ENCODE results near the gene EBP.
"Not testable (repeated sequence)": the region's sequence is repeated elsewhere in the genome, so short reads cannot be mapped to it uniquely, and the experiment has no call there.

Gene EBP

GRCh38 chrX:48520976-48521352, 644 bp upstream of the EBP start:
- DNase-seq (ENCODE audit: insufficient read length, low spot score) = no peak

GRCh38 chrX:48522291-48522690, 683 bp downstream of the EBP start:
- DNase-seq (ENCODE audit: insufficient read length, low spot score) = no peak
- FAIRE-seq = peak; percentile 76

More at GRCh38 chrX:48520976-48521352, 644 bp upstream of the EBP start:
- FAIRE-seq = no peak

- DNase-seq (ENCODE audit: insufficient read length, low spot score) = no peak
- no peak for FAIRE-seq
Observed at GRCh38 chrX:48523682-48524081, 2.1 kb downstream of the EBP start.

GRCh38 chrX:48525853-48526252, 4.2 kb downstream of the EBP start:
- DNase-seq (ENCODE audit: insufficient read length, low spot score); FAIRE-seq: not testable (repeated sequence)

- no peak for DNase-seq (ENCODE audit: insufficient read length, low spot score)
- FAIRE-seq = no peak
Observed at GRCh38 chrX:48530736-48531135, 9.1 kb downstream of the EBP start.

GRCh38 chrX:48531358-48531959, 9.9 kb downstream of the EBP start:
- no peak for DNase-seq (ENCODE audit: insufficient read length, low spot score)

GRCh38 chrX:48532161-48532560, 10.6 kb downstream of the EBP start:
- DNase-seq (ENCODE audit: insufficient read length, low spot score) = no peak
- no peak for FAIRE-seq

More at GRCh38 chrX:48531358-48531959, 9.9 kb downstream of the EBP start:
- no peak for FAIRE-seq

GRCh38 chrX:48533165-48533564, 11.6 kb downstream of the EBP start:
- no peak for FAIRE-seq
- DNase-seq (ENCODE audit: insufficient read length, low spot score) = no peak

GRCh38 chrX:48538641-48539344, 17.2 kb downstream of the EBP start:
- FAIRE-seq = peak; percentile 62
- no peak for DNase-seq (ENCODE audit: insufficient read length, low spot score)

- FAIRE-seq (peak; percentile 98), DNase-seq (ENCODE audit: insufficient read length, low spot score) (peak; percentile 62)
Observed at GRCh38 chrX:48539345-48540027, 17.9 kb downstream of the EBP start, which contains the start of gene TBC1D25. TSS of gene TBC1D25 (plus strand) at chrX:48539714. CDS start at chrX:48539798, 84 bp downstream.

GRCh38 chrX:48540028-48540375, 18.4 kb downstream of the EBP start:
- no peak for DNase-seq (ENCODE audit: insufficient read length, low spot score)
- peak; percentile 77 for FAIRE-seq

GRCh38 chrX:48540480-48540879, 18.9 kb downstream of the EBP start:
- FAIRE-seq = no peak
- DNase-seq (ENCODE audit: insufficient read length, low spot score) = no peak

- FAIRE-seq = peak; percentile 67
- DNase-seq (ENCODE audit: insufficient read length, low spot score) = no peak
Observed at GRCh38 chrX:48541140-48541814, 19.7 kb downstream of the EBP start.

- DNase-seq (ENCODE audit: insufficient read length, low spot score) = no peak
- FAIRE-seq = peak; percentile 8
Observed at GRCh38 chrX:48548871-48549270, 27.3 kb downstream of the EBP start.

- not testable (repeated sequence) for FAIRE-seq; DNase-seq (ENCODE audit: insufficient read length, low spot score)
Observed at GRCh38 chrX:48555731-48556325, 34.2 kb downstream of the EBP start.

GRCh38 chrX:48558271-48558670, 36.7 kb downstream of the EBP start:
- no peak for DNase-seq (ENCODE audit: insufficient read length, low spot score)
- no peak for FAIRE-seq

- FAIRE-seq (no peak), DNase-seq (ENCODE audit: insufficient read length, low spot score) (no peak)
Observed at GRCh38 chrX:48559636-48560035, 38.0 kb downstream of the EBP start.

- FAIRE-seq = no peak
- no peak for DNase-seq (ENCODE audit: insufficient read length, low spot score)
Observed at GRCh38 chrX:48560056-48560455, 38.4 kb downstream of the EBP start.

GRCh38 chrX:48560681-48561080, 39.1 kb downstream of the EBP start:
- no peak for FAIRE-seq
- DNase-seq (ENCODE audit: insufficient read length, low spot score) = no peak

GRCh38 chrX:48569958-48570357, 48.4 kb downstream of the EBP start:
- FAIRE-seq = peak; percentile 64
- no peak for DNase-seq (ENCODE audit: insufficient read length, low spot score)
